Keratinocyte (primary cell): ENCODE results near the gene DELE1.

Experiments used
- EZH2 ChIP-seq: IDR thresholded peaks from one replicate; pipeline ENCODE4 v1.6.1; 2012; ENCODE audit warnings: inconsistent platforms, mild to moderate bottlenecking, low read length, moderate library complexity
- TF ChIP-seq, protein P1 (sequence below), 3 experiments: IDR thresholded peaks in 1 of 3; conservative IDR thresholded peaks in 1 of 3; optimal IDR thresholded peaks in 1 of 3; 2 replicates in 2 of 3; 3 replicates in 1 of 3; pipeline versions ENCODE3 to v1.5.1; 2011; ENCODE audit warnings: low read length in 3 of 3, mild to moderate bottlenecking in 3 of 3, moderate library complexity in 2 of 3, control low read depth in 1 of 3, inconsistent platforms in 1 of 3; ENCODE audit not compliant: insufficient read depth in 2 of 3; ENCODE audit errors: extremely low read depth in 1 of 3

DNA sequence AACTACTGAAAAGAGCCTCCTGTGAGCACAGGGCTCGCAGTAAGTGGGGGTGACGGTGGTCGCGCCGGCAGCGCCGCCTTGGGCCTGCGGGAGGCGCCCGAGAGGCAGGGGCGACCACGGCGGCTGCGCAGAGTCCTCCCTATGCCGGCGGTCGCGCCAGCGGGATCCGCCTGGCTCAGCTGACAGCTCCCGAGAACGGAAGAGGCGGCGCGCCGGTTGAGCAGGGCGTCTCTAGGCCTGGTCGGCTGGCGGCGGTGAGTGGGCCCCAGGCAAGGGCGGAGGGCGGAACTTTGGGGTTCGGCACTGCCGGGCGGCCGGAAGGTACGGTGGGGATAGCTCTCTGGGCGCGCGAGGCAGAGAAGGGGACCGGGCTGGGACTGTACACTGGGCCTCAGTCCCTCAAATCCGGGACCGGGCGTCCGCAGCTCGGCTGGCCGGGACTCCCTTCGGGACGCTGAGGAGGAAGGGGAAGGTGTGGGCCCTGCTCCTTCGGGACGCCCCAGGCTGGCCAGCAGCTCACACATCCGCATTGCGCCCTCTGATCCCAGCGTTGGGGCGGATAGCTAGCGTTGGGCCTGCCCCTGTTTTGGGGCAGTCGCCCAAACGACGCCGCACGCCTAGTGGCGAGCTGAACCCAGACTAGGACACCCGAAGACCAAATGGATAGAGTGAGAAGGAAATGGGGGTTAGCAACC is 45.4 kb downstream of the DELE1 start, which contains the start of gene RNF14:
- TF ChIP-seq, protein P1, sequence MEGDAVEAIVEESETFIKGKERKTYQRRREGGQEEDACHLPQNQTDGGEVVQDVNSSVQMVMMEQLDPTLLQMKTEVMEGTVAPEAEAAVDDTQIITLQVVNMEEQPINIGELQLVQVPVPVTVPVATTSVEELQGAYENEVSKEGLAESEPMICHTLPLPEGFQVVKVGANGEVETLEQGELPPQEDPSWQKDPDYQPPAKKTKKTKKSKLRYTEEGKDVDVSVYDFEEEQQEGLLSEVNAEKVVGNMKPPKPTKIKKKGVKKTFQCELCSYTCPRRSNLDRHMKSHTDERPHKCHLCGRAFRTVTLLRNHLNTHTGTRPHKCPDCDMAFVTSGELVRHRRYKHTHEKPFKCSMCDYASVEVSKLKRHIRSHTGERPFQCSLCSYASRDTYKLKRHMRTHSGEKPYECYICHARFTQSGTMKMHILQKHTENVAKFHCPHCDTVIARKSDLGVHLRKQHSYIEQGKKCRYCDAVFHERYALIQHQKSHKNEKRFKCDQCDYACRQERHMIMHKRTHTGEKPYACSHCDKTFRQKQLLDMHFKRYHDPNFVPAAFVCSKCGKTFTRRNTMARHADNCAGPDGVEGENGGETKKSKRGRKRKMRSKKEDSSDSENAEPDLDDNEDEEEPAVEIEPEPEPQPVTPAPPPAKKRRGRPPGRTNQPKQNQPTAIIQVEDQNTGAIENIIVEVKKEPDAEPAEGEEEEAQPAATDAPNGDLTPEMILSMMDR (optimal IDR thresholded peaks at IDR 0.05 in 1 of 3, IDR thresholded peaks at IDR 0.05 in 1 of 3, conservative IDR thresholded peaks at IDR 0.05 in 1 of 3; ENCODE audit: extremely low read depth in 1 of 3, insufficient read depth in 2 of 3, low read length in 3 of 3): peak; percentile 86 to 97 (median 87)
- TF ChIP-seq EZH2: no peak
